Activated T-cell treated with anti-CD3 and anti-CD28 coated beads, Interleukin-2, amount 50 U/mL, for 72 hours (primary cell): Measurements from ENCODE around the gene PCBP4. TPM values are rescaled to one million over a fixed set of nuclear protein-coding genes. Genes with fewer than 3 reads are reported as not detected.

Experiments
- ATAC-seq, 2 donors: fragments of 150-1000 bp; cut with Tn5 transposase; replicated peaks in 1 of 2; 2 replicates each; pipeline ENCODE4 v1.10.0; 2021; ENCODE audit warnings: moderate library complexity in 2 of 2, mild to moderate bottlenecking in 1 of 2
- DNase-seq, 2 donors: peaks; one replicate each; pipeline ENCODE4 v3.0.0; 2021 to 2022; ENCODE audit warnings: mixed read lengths in 1 of 2
- H3K27ac Mint-ChIP-seq: one replicate; pipeline ENCODE4 v1.8.0; 2022; ENCODE audit warnings: mild to moderate bottlenecking, moderate library complexity, mixed read lengths
- H3K27me3 Mint-ChIP-seq: one replicate; pipeline ENCODE4 v1.8.0; 2022; ENCODE audit warnings: low read depth, mixed read lengths
- H3K36me3 Mint-ChIP-seq, 2 donors: one replicate each; pipeline ENCODE4 v1.8.0; 2022; ENCODE audit warnings: mixed read lengths in 2 of 2, mild to moderate bottlenecking in 1 of 2; ENCODE audit not compliant: insufficient read depth in 2 of 2
- H3K4me1 Mint-ChIP-seq: one replicate; pipeline ENCODE4 v1.8.0; 2022; ENCODE audit warnings: low read depth, mixed read lengths
- H3K4me3 Mint-ChIP-seq, 2 donors: one replicate each; pipeline ENCODE4 v1.8.0; 2022; ENCODE audit warnings: mild to moderate bottlenecking in 2 of 2, mixed read lengths in 2 of 2, moderate library complexity in 2 of 2
- H3K9me3 Mint-ChIP-seq, 2 donors: one replicate each; pipeline ENCODE4 v1.8.0; 2022; ENCODE audit warnings: mixed read lengths in 2 of 2
- total RNA-seq, 2 donors: library from RNA; stranded (reverse); gene quantifications; one replicate each; pipeline ENCODE4 v1.2.3, GENCODE V29; 2022

PCBP4 gene
- total RNA-seq, 2 donors from 2014 or later, result 23.3 to 27.4 TPM

- peaks cover 6% of the 10 kb centered on the region for H3K27me3 Mint-ChIP-seq
- DNase-seq (no peak), ATAC-seq (no peak)
- H3K36me3 Mint-ChIP-seq, result peaks cover 0 to 2% of the 10 kb centered on the region in 2 donors
- no peaks in the 10 kb centered on the region for H3K9me3 Mint-ChIP-seq
- no peak overlapping the region for H3K27ac Mint-ChIP-seq
- H3K4me3 Mint-ChIP-seq, result no peak overlapping the region
- H3K4me1 Mint-ChIP-seq, result peaks cover 7% of the 10 kb centered on the region
These were observed 4.3 kb downstream of the PCBP4 start for GRCh38 chr3:51962854-51963530.

- H3K9me3 Mint-ChIP-seq, result no peaks in the 10 kb centered on the region
- ATAC-seq (no peak), DNase-seq (no peak)
- peaks cover 6% of the 10 kb centered on the region for H3K4me1 Mint-ChIP-seq
- H3K27me3 Mint-ChIP-seq, result peaks cover 6% of the 10 kb centered on the region
- no peak overlapping the region for H3K4me3 Mint-ChIP-seq
- peaks cover 0 to 2% of the 10 kb centered on the region in 2 donors for H3K36me3 Mint-ChIP-seq
- no peak overlapping the region for H3K27ac Mint-ChIP-seq
These were observed 5.4 kb downstream of the PCBP4 start for GRCh38 chr3:51961602-51962569.

GRCh38 chr3:51961011-51961410, 6.2 kb downstream of the PCBP4 start:
- Mint-ChIP-seq H3K9me3 (no peaks in the 10 kb centered on the region), H3K27me3 (peaks cover 6% of the 10 kb centered on the region), H3K4me1 (no peaks in the 10 kb centered on the region), H3K27ac (no peak overlapping the region), H3K4me3 (no peak overlapping the region), H3K36me3 (peaks cover 0 to 2% of the 10 kb centered on the region in 2 donors)
- ATAC-seq (no peak), DNase-seq (no peak)

GRCh38 chr3:51960386-51960785, 6.9 kb downstream of the PCBP4 start:
- Mint-ChIP-seq H3K4me1 (no peaks in the 10 kb centered on the region), H3K27me3 (peaks cover 3% of the 10 kb centered on the region), H3K9me3 (no peaks in the 10 kb centered on the region), H3K36me3 (peaks cover 0 to 2% of the 10 kb centered on the region in 2 donors), H3K27ac (no peak overlapping the region), H3K4me3 (no peak overlapping the region)
- ATAC-seq, result no peak
- no peak for DNase-seq

- peaks cover 7% of the 10 kb centered on the region for H3K27me3 Mint-ChIP-seq
- H3K9me3 Mint-ChIP-seq, result no peaks in the 10 kb centered on the region
- H3K27ac Mint-ChIP-seq, result no peak overlapping the region
- ATAC-seq, result no peak
- DNase-seq, result no peak
- no peak overlapping the region for H3K4me3 Mint-ChIP-seq
- H3K36me3 Mint-ChIP-seq, result peaks cover 0 to 2% of the 10 kb centered on the region in 2 donors
- no peaks in the 10 kb centered on the region for H3K4me1 Mint-ChIP-seq
These were observed 7.6 kb downstream of the PCBP4 start for GRCh38 chr3:51959651-51960050.

GRCh38 chr3:51958603-51959521, 8.4 kb downstream of the PCBP4 start:
- Mint-ChIP-seq H3K27ac (no peak overlapping the region), H3K4me1 (no peaks in the 10 kb centered on the region), H3K4me3 (no peak overlapping the region), H3K27me3 (peaks cover 15% of the 10 kb centered on the region), H3K36me3 (peaks cover 0 to 2% of the 10 kb centered on the region in 2 donors), H3K9me3 (no peaks in the 10 kb centered on the region)
- no peak for DNase-seq
- no peak for ATAC-seq

- ATAC-seq (no peak), DNase-seq (no peak)
- H3K9me3 Mint-ChIP-seq, result no peaks in the 10 kb centered on the region
- H3K4me1 Mint-ChIP-seq, result no peaks in the 10 kb centered on the region
- H3K27me3 Mint-ChIP-seq, result peaks cover 27% of the 10 kb centered on the region
- no peak overlapping the region for H3K4me3 Mint-ChIP-seq
- no peak overlapping the region for H3K27ac Mint-ChIP-seq
- H3K36me3 Mint-ChIP-seq, result peaks cover 0 to 2% of the 10 kb centered on the region in 2 donors
These were observed 9.6 kb downstream of the PCBP4 start for GRCh38 chr3:51957520-51958205.

- Mint-ChIP-seq H3K4me1 (no peaks in the 10 kb centered on the region), H3K9me3 (no peaks in the 10 kb centered on the region), H3K36me3 (peaks cover 0 to 2% of the 10 kb centered on the region in 2 donors), H3K27me3 (peaks cover 27% of the 10 kb centered on the region), H3K4me3 (peak overlapping the region; percentile 48 to 65), H3K27ac (no peak overlapping the region)
- ATAC-seq, result peak; percentile 80 to 86
- DNase-seq, result peak; percentile 45 to 64
These were observed 11.1 kb downstream of the PCBP4 start for GRCh38 chr3:51955893-51956770.

GRCh38 chr3:51955175-51955892, 11.9 kb downstream of the PCBP4 start, which contains the start of gene GPR62:
TSS of gene GPR62 (plus strand) at chr3:51955381. CDS start at chr3:51955653, 272 bp downstream.
- H3K4me3 Mint-ChIP-seq, result peak within 1 kb of the TSS; percentile 48 to 65
- H3K27me3 Mint-ChIP-seq, result peaks cover 27% of the 10 kb centered on the region
- ATAC-seq (no peak), DNase-seq (no peak)
- no peaks in the 10 kb centered on the region for H3K4me1 Mint-ChIP-seq
- H3K9me3 Mint-ChIP-seq, result no peaks in the 10 kb centered on the region
- no peak within 1 kb of the TSS for H3K27ac Mint-ChIP-seq
- peaks cover 0 to 2% of the 10 kb centered on the region in 2 donors for H3K36me3 Mint-ChIP-seq

GRCh38 chr3:51954713-51955112, 12.5 kb downstream of the PCBP4 start:
- Mint-ChIP-seq H3K4me1 (no peaks in the 10 kb centered on the region), H3K27me3 (peaks cover 27% of the 10 kb centered on the region), H3K36me3 (peaks cover 0 to 2% of the 10 kb centered on the region in 2 donors), H3K4me3 (no peak overlapping the region), H3K27ac (no peak overlapping the region), H3K9me3 (no peaks in the 10 kb centered on the region)
- ATAC-seq (no peak), DNase-seq (no peak)

- no peak overlapping the region for H3K27ac Mint-ChIP-seq
- H3K36me3 Mint-ChIP-seq, result peaks cover 0 to 2% of the 10 kb centered on the region in 2 donors
- no peaks in the 10 kb centered on the region for H3K4me1 Mint-ChIP-seq
- H3K4me3 Mint-ChIP-seq, result no peak overlapping the region
- H3K27me3 Mint-ChIP-seq, result peaks cover 27% of the 10 kb centered on the region
- DNase-seq (no peak), ATAC-seq (no peak)
- H3K9me3 Mint-ChIP-seq, result no peaks in the 10 kb centered on the region
These were observed 13.1 kb downstream of the PCBP4 start for GRCh38 chr3:51954105-51954504.
